T follicular helper cell (primary cell): Measurements from ENCODE around the gene CARS1.
A peak's percentile ranks its signal among the peaks of the same experiment; 100 is the strongest.

Source experiments
- DNase-seq: peaks from one replicate; pipeline ENCODE4 v3.0.0-alpha.2; 2020; ENCODE audit warnings: low read depth

Gene CARS1

GRCh38 chr11:2991452-2992233 is 65.6 kb downstream of the CARS1 start:
- no peak for DNase-seq

- DNase-seq: no peak
Observed at GRCh38 chr11:2990617-2991451, 66.4 kb downstream of the CARS1 start.

- no peak for DNase-seq
Observed at GRCh38 chr11:2989551-2989950, 67.7 kb downstream of the CARS1 start.

- DNase-seq: no peak
Observed at GRCh38 chr11:2989006-2989405, 68.2 kb downstream of the CARS1 start.

- DNase-seq: peak; percentile 18
Observed at GRCh38 chr11:2987881-2988861, 69.1 kb downstream of the CARS1 start.

GRCh38 chr11:2983908-2984307 is 73.3 kb downstream of the CARS1 start:
- no peak for DNase-seq

GRCh38 chr11:2982214-2982613 is 75.0 kb downstream of the CARS1 start:
- DNase-seq: no peak

GRCh38 chr11:2981130-2981529 is 76.1 kb downstream of the CARS1 start:
- DNase-seq: no peak

GRCh38 chr11:2980168-2980840 is 76.9 kb downstream of the CARS1 start:
- no peak for DNase-seq

GRCh38 chr11:2977113-2977512 is 80.1 kb downstream of the CARS1 start:
- DNase-seq: no peak

GRCh38 chr11:2976294-2977063 is 80.7 kb downstream of the CARS1 start:
- no peak for DNase-seq

- peak; percentile 37 for DNase-seq
Observed at GRCh38 chr11:2975594-2975993, 81.6 kb downstream of the CARS1 start.

GRCh38 chr11:2974272-2974671 is 83.0 kb downstream of the CARS1 start:
- no peak for DNase-seq

GRCh38 chr11:2968341-2968900 is 88.8 kb downstream of the CARS1 start:
- DNase-seq: no peak

- DNase-seq: no peak
Observed at GRCh38 chr11:2964782-2965181, 92.4 kb downstream of the CARS1 start.

GRCh38 chr11:2963761-2964160 is 93.5 kb downstream of the CARS1 start:
- no peak for DNase-seq

- no peak for DNase-seq
Observed at GRCh38 chr11:2963112-2963754, 94.0 kb downstream of the CARS1 start.

- no peak for DNase-seq
Observed at GRCh38 chr11:2961080-2961479, 96.1 kb downstream of the CARS1 start.

- no peak for DNase-seq
Observed at GRCh38 chr11:2960139-2960538, 97.1 kb downstream of the CARS1 start.

- DNase-seq: no peak
Observed at GRCh38 chr11:2958251-2958650, 99.0 kb downstream of the CARS1 start.
